K562 (cell line): ENCODE data around the gene RABL6. TPM values are rescaled to one million over a fixed set of nuclear protein-coding genes. Genes with fewer than 3 reads are reported as not detected.

Experiments
- ARNT ChIP-seq, 2 experiments: fragments of 450-650 bp; IDR thresholded peaks; 2 replicates each; pipeline ENCODE4 v1.6.1; 2016; ENCODE audit warnings: mild to moderate bottlenecking in 1 of 2
- CBX2 ChIP-seq: fragments of 200-600 bp; sonication (generic); IDR thresholded peaks from one replicate; pipeline ENCODE4 v1.6.1; 2012; ENCODE audit warnings: mild to moderate bottlenecking, low read length, inconsistent platforms; ENCODE audit not compliant: insufficient read depth, poor library complexity, severe bottlenecking
- CHD2 ChIP-seq: IDR thresholded peaks from 2 replicates; pipeline ENCODE4 v1.6.1; 2011; ENCODE audit warnings: low read depth, low read length
- GTF2A2 ChIP-seq: IDR thresholded peaks from 2 replicates; pipeline ENCODE4 v1.6.1; 2016; ENCODE audit warnings: mild to moderate bottlenecking, missing genetic modification characterization, missing compliant biosample characterization
- GTF2F1 ChIP-seq: IDR thresholded peaks from 2 replicates; pipeline ENCODE4 v1.6.1; 2011; ENCODE audit warnings: low read depth, low read length, improper control_type of control experiment
- NFYB ChIP-seq: IDR thresholded peaks from 2 replicates; pipeline ENCODE4 v1.6.1; 2011; ENCODE audit warnings: mild to moderate bottlenecking, moderate library complexity; ENCODE audit not compliant: insufficient read length; ENCODE audit errors: extremely low read depth
- NR2F6 ChIP-seq: fragments of 450-650 bp; formaldehyde crosslinking; IDR thresholded peaks from 2 replicates; pipeline ENCODE4 v1.4.0; 2020; ENCODE audit warnings: mild to moderate bottlenecking
- PHB2 ChIP-seq: fragments of 450-650 bp; IDR thresholded peaks from 2 replicates; pipeline ENCODE4 v1.6.1; 2017; ENCODE audit warnings: low read depth
- POLR2H ChIP-seq: IDR thresholded peaks from 2 replicates; pipeline ENCODE4 v1.6.1; 2016; ENCODE audit warnings: missing genetic modification characterization, low read depth, mild to moderate bottlenecking, control low read depth, missing compliant biosample characterization, moderate library complexity
- SRF ChIP-seq, 2 experiments: fragments of 250-450, 450-650 bp in 1 of 2; sonication (Bioruptor Pico) in 1 of 2; sonication (generic) in 1 of 2; formaldehyde crosslinking; IDR thresholded peaks; 2 replicates each; pipeline versions ENCODE4 v1.5.0 to v1.5.1; 2020 to 2022; ENCODE audit warnings: mild to moderate bottlenecking in 1 of 2, missing genetic modification reagents in 1 of 2
- SRSF9 ChIP-seq: fragments of 200-400 bp; formaldehyde crosslinking; IDR thresholded peaks from 2 replicates; pipeline ENCODE4 v1.6.1; 2017; ENCODE audit warnings: low read depth, low read length, borderline replicate concordance
- XRCC4 ChIP-seq: IDR thresholded peaks from one replicate; pipeline ENCODE4 v1.6.1; 2011; ENCODE audit not compliant: insufficient read depth, insufficient read length; ENCODE audit errors: extremely low read depth
- ZNF561 ChIP-seq: fragments of 450-650 bp; formaldehyde crosslinking; conservative IDR thresholded peaks from 2 replicates; pipeline ENCODE4 v1.4.0; 2020; ENCODE audit warnings: mild to moderate bottlenecking, moderate library complexity
- ZNF586 ChIP-seq: fragments of 450-650 bp; formaldehyde crosslinking; conservative IDR thresholded peaks from 2 replicates; pipeline ENCODE4 v1.4.0; 2020; ENCODE audit warnings: mild to moderate bottlenecking, moderate library complexity
- ZNF644 ChIP-seq: fragments of 200-800 bp; sonication (Bioruptor generic); IDR thresholded peaks from 2 replicates; pipeline ENCODE4 v1.6.1; 2016; ENCODE audit warnings: low read depth, missing genetic modification characterization, missing compliant biosample characterization
- ZNF699 ChIP-seq: fragments of 250-450 bp; sonication (Bioruptor Pico); IDR thresholded peaks from 2 replicates; pipeline ENCODE4 v1.8.0; 2021; ENCODE audit warnings: mild to moderate bottlenecking, moderate library complexity; ENCODE audit not compliant: insufficient replicate concordance
- polyA plus RNA-seq, 8 experiments: library from polyadenylated mRNA; depleted of rRNA in 4 of 8; stranded (reverse) in 5 of 8; unstranded in 3 of 8; fragments of >200 nt; fragmentation: Nextera tagmentation in 2 of 8; fragmentation: Illumina TruSeq in 1 of 8; extraction: Ambion mirVana in 2 of 8; extraction: Trizol in 1 of 8; gene quantifications; 2 replicates each; pipeline versions ENCODE4 v1.2.1 to v1.2.3, GENCODE V29; 2011 to 2014; ENCODE audit warnings: inconsistent platforms in 1 of 8, missing spikeins in 1 of 8
- total RNA-seq, 7 experiments: library from RNA; depleted of rRNA in 6 of 7; stranded (reverse); fragments of >200 nt in 6 of 7; fragmentation: Illumina TruSeq in 2 of 7; extraction: Trizol in 2 of 7; gene quantifications; 2 replicates each; pipeline versions ENCODE4 v1.2.1 to v1.2.3, GENCODE V29; 2011 to 2021; ENCODE audit warnings: low replicate concordance in 1 of 7
- TF ChIP-seq, protein P1 (sequence below): fragments of 200-800 bp; sonication (Bioruptor generic); IDR thresholded peaks from 2 replicates; pipeline ENCODE4 v1.6.1; 2016; ENCODE audit warnings: missing genetic modification characterization, missing compliant biosample characterization
- TF ChIP-seq, protein P2 (sequence below): fragments of 250-450 bp; sonication (Bioruptor Pico); IDR thresholded peaks from 2 replicates; pipeline ENCODE4 v1.8.0; 2021; ENCODE audit warnings: moderate library complexity, mild to moderate bottlenecking, inconsistent platforms
- TF ChIP-seq, protein P3 (sequence below): fragments of 450-650 bp; IDR thresholded peaks from 2 replicates; pipeline ENCODE4 v1.6.1; 2018; ENCODE audit warnings: mild to moderate bottlenecking, low read depth; ENCODE audit not compliant: partially characterized antibody

RABL6 gene
- total and polyA plus RNA-seq, 9 of the 15 experiments (the other 6 are each of a cell fraction or from before 2014, with no cell fraction given) = 5.6 to 181 (median 84.5) TPM

DNA sequence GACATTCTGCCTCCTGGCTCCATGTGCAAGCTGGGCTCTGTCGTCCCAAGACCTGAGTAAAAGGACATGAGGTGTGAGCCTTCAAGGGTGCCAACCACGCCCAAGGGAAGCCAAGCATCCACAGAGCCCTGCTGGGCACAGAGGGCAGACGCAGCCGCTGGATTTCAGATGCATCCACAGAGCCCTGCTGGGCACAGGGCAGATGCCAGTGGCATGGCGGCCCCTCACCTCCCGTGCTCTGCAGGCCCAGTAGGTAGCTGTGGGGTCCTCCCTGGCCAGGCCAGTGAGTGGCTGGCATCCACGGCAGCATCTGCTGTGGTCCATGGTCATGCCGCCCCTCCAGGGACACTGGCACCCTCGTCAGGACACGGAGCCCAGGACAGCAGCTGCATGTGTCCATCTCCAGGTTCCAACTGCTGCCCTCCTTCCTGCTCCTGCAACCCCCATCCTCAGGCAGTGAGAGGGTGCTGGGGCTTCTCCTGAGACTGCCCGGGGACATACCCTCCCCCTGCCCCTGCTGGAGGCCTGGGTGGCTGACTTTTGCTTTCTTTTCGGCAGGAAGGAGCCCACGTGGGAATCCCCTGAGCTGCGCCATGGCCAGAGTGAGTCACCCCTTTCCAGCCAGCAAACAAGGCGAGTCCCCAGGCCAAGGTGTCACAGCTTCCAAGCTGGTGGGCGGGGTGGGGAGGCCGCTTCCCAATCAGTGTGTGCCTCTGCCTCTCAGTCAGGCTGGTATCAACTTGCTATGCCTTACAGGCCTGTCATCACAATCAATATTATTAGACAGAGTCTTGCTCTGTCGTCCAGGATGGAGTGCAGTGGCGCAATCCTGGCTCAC lies 74.6 kb downstream of the RABL6 start (continued):
- TF ChIP-seq, protein P1, sequence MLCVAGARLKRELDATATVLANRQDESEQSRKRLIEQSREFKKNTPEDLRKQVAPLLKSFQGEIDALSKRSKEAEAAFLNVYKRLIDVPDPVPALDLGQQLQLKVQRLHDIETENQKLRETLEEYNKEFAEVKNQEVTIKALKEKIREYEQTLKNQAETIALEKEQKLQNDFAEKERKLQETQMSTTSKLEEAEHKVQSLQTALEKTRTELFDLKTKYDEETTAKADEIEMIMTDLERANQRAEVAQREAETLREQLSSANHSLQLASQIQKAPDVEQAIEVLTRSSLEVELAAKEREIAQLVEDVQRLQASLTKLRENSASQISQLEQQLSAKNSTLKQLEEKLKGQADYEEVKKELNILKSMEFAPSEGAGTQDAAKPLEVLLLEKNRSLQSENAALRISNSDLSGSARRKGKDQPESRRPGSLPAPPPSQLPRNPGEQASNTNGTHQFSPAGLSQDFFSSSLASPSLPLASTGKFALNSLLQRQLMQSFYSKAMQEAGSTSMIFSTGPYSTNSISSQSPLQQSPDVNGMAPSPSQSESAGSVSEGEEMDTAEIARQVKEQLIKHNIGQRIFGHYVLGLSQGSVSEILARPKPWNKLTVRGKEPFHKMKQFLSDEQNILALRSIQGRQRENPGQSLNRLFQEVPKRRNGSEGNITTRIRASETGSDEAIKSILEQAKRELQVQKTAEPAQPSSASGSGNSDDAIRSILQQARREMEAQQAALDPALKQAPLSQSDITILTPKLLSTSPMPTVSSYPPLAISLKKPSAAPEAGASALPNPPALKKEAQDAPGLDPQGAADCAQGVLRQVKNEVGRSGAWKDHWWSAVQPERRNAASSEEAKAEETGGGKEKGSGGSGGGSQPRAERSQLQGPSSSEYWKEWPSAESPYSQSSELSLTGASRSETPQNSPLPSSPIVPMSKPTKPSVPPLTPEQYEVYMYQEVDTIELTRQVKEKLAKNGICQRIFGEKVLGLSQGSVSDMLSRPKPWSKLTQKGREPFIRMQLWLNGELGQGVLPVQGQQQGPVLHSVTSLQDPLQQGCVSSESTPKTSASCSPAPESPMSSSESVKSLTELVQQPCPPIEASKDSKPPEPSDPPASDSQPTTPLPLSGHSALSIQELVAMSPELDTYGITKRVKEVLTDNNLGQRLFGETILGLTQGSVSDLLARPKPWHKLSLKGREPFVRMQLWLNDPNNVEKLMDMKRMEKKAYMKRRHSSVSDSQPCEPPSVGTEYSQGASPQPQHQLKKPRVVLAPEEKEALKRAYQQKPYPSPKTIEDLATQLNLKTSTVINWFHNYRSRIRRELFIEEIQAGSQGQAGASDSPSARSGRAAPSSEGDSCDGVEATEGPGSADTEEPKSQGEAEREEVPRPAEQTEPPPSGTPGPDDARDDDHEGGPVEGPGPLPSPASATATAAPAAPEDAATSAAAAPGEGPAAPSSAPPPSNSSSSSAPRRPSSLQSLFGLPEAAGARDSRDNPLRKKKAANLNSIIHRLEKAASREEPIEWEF (CRISPR knock-in tag) = no peak
- TF ChIP-seq GTF2A2 (tag) = no peak
- no peak for TF ChIP-seq ARNT (IDR thresholded peaks at IDR 0.05)
- no peak for TF ChIP-seq XRCC4
- TF ChIP-seq NFYB = no peak
- TF ChIP-seq CBX2 = no peak
- no peak for TF ChIP-seq ZNF644 (tag)
- no peak for TF ChIP-seq CHD2
- no peak for TF ChIP-seq ZNF586 (CRISPR knock-in tag)
- no peak for TF ChIP-seq SRF (CRISPR knock-in tag; IDR thresholded peaks at IDR 0.05)
- TF ChIP-seq GTF2F1 = no peak
- TF ChIP-seq ZNF561 (CRISPR knock-in tag) = no peak
- TF ChIP-seq, protein P2, sequence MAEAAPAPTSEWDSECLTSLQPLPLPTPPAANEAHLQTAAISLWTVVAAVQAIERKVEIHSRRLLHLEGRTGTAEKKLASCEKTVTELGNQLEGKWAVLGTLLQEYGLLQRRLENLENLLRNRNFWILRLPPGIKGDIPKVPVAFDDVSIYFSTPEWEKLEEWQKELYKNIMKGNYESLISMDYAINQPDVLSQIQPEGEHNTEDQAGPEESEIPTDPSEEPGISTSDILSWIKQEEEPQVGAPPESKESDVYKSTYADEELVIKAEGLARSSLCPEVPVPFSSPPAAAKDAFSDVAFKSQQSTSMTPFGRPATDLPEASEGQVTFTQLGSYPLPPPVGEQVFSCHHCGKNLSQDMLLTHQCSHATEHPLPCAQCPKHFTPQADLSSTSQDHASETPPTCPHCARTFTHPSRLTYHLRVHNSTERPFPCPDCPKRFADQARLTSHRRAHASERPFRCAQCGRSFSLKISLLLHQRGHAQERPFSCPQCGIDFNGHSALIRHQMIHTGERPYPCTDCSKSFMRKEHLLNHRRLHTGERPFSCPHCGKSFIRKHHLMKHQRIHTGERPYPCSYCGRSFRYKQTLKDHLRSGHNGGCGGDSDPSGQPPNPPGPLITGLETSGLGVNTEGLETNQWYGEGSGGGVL = no peak
- TF ChIP-seq ZNF699 (CRISPR knock-in tag) = no peak
- TF ChIP-seq NR2F6 (CRISPR knock-in tag) = 0 out of 2 replicates have a peak, but pooled peaks have one; percentile 25
- no peak for TF ChIP-seq POLR2H (tag)
- no peak for TF ChIP-seq PHB2
- TF ChIP-seq, protein P3, sequence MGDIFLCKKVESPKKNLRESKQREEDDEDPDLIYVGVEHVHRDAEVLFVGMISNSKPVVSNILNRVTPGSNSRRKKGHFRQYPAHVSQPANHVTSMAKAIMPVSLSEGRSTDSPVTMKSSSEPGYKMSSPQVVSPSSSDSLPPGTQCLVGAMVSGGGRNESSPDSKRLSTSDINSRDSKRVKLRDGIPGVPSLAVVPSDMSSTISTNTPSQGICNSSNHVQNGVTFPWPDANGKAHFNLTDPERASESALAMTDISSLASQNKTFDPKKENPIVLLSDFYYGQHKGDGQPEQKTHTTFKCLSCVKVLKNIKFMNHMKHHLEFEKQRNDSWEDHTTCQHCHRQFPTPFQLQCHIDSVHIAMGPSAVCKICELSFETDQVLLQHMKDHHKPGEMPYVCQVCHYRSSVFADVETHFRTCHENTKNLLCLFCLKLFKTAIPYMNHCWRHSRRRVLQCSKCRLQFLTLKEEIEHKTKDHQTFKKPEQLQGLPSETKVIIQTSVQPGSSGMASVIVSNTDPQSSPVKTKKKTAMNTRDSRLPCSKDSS = no peak
- TF ChIP-seq SRSF9 = no peak
